Measurements from ENCODE around the gene DOCK2. TPM values are rescaled to one million over a fixed set of nuclear protein-coding genes. Genes with fewer than 3 reads are reported as not detected.

The DOCK2 gene
- total and polyA plus RNA-seq, 4 donors: 1.6 to 53.7 (median 21.6) TPM

- whole genome bisulfite sequencing, 2 donors: 67 to 72% methylated on average over 11 of the region's 11 CpGs
- Histone ChIP-seq H3K9me3 (ENCODE audit: control insufficient read depth, low read length) (peaks cover 4% of the 10 kb centered on the region), H3K4me1 (ENCODE audit: control insufficient read depth in 1 of 2, insufficient read depth in 2 of 2, low read length in 2 of 2) (no peaks in the 10 kb centered on the region), H3K36me3 (ENCODE audit: control insufficient read depth in 1 of 2, insufficient read depth in 2 of 2, low read length in 1 of 2) (no peaks in the 10 kb centered on the region), H3K27me3 (ENCODE audit: control insufficient read depth in 1 of 2, insufficient read depth in 2 of 2, low read length in 1 of 2) (no peaks in the 10 kb centered on the region), H3K27ac (ENCODE audit: low read depth in 1 of 2, low read length in 2 of 2) (no peak overlapping the region), H3K4me3 (ENCODE audit: low read length in 2 of 2) (no peak overlapping the region)
- no peak for ATAC-seq (ENCODE audit: low FRiP score)
- intact Hi-C loops (cut with DNase I): no loop called here
- no peak for DNase-seq
Observed at GRCh38 chr5:170056561-170057267, 419.6 kb downstream of the DOCK2 start.

GRCh38 chr5:170057311-170057710, 420.2 kb downstream of the DOCK2 start:
- intact Hi-C loops (cut with DNase I): no loop called here
- Histone ChIP-seq H3K27ac (ENCODE audit: low read depth in 1 of 2, low read length in 2 of 2) (no peak overlapping the region), H3K36me3 (ENCODE audit: control insufficient read depth in 1 of 2, insufficient read depth in 2 of 2, low read length in 1 of 2) (no peaks in the 10 kb centered on the region), H3K27me3 (ENCODE audit: control insufficient read depth in 1 of 2, insufficient read depth in 2 of 2, low read length in 1 of 2) (no peaks in the 10 kb centered on the region), H3K4me3 (ENCODE audit: low read length in 2 of 2) (no peak overlapping the region), H3K4me1 (ENCODE audit: control insufficient read depth in 1 of 2, insufficient read depth in 2 of 2, low read length in 2 of 2) (no peaks in the 10 kb centered on the region), H3K9me3 (ENCODE audit: control insufficient read depth, low read length) (peaks cover 5% of the 10 kb centered on the region)
- no peak for ATAC-seq (ENCODE audit: low FRiP score)
- WGBS, 2 donors: 74% methylated on average over 11 of the region's 11 CpGs
- DNase-seq: no peak

- H3K36me3 ChIP-seq (ENCODE audit: control insufficient read depth in 1 of 2, insufficient read depth in 2 of 2, low read length in 1 of 2): no peaks in the 10 kb centered on the region
- no peaks in the 10 kb centered on the region for H3K4me1 ChIP-seq (ENCODE audit: control insufficient read depth in 1 of 2, insufficient read depth in 2 of 2, low read length in 2 of 2)
- WGBS, 2 donors: 88 to 90% methylated on average over 1 of the region's 1 CpG
Observed at GRCh38 chr5:170059221-170059620, 422.1 kb downstream of the DOCK2 start.

GRCh38 chr5:170067152-170067551, 430.1 kb downstream of the DOCK2 start:
- ATAC-seq (ENCODE audit: low FRiP score): no peak
- Histone ChIP-seq H3K27ac (ENCODE audit: low read depth in 1 of 2, low read length in 2 of 2) (no peak overlapping the region), H3K36me3 (ENCODE audit: control insufficient read depth in 1 of 2, insufficient read depth in 2 of 2, low read length in 1 of 2) (no peaks in the 10 kb centered on the region), H3K4me3 (ENCODE audit: low read length in 2 of 2) (no peak overlapping the region), H3K27me3 (ENCODE audit: control insufficient read depth in 1 of 2, insufficient read depth in 2 of 2, low read length in 1 of 2) (no peaks in the 10 kb centered on the region), H3K9me3 (ENCODE audit: control insufficient read depth, low read length) (peaks cover 2% of the 10 kb centered on the region), H3K4me1 (ENCODE audit: control insufficient read depth in 1 of 2, insufficient read depth in 2 of 2, low read length in 2 of 2) (no peaks in the 10 kb centered on the region)
- no peak for DNase-seq
- intact Hi-C loops (cut with DNase I): no loop called here

More at GRCh38 chr5:170059221-170059620, 422.1 kb downstream of the DOCK2 start:
- Histone ChIP-seq H3K4me3 (ENCODE audit: low read length in 2 of 2) (no peak overlapping the region), H3K27ac (ENCODE audit: low read depth in 1 of 2, low read length in 2 of 2) (no peak overlapping the region), H3K27me3 (ENCODE audit: control insufficient read depth in 1 of 2, insufficient read depth in 2 of 2, low read length in 1 of 2) (no peaks in the 10 kb centered on the region), H3K9me3 (ENCODE audit: control insufficient read depth, low read length) (peaks cover 7% of the 10 kb centered on the region)
- DNase-seq (no peak), ATAC-seq (ENCODE audit: low FRiP score) (no peak)
- intact Hi-C loops (cut with DNase I): no loop called here

- H3K36me3 ChIP-seq (ENCODE audit: control insufficient read depth in 1 of 2, insufficient read depth in 2 of 2, low read length in 1 of 2): no peaks in the 10 kb centered on the region
- DNase-seq (no peak), ATAC-seq (ENCODE audit: low FRiP score) (no peak)
- WGBS, 2 donors: 69 to 76% methylated on average over 4 of the region's 4 CpGs
- no peaks in the 10 kb centered on the region for H3K27me3 ChIP-seq (ENCODE audit: control insufficient read depth in 1 of 2, insufficient read depth in 2 of 2, low read length in 1 of 2)
- H3K27ac ChIP-seq (ENCODE audit: low read depth in 1 of 2, low read length in 2 of 2): no peak overlapping the region
- H3K9me3 ChIP-seq (ENCODE audit: control insufficient read depth, low read length): peaks cover 2% of the 10 kb centered on the region
- no peak overlapping the region for H3K4me3 ChIP-seq (ENCODE audit: low read length in 2 of 2)
- intact Hi-C loops (cut with DNase I): no loop called here
- H3K4me1 ChIP-seq (ENCODE audit: control insufficient read depth in 1 of 2, insufficient read depth in 2 of 2, low read length in 2 of 2): no peaks in the 10 kb centered on the region
Observed at GRCh38 chr5:170067574-170068170, 430.6 kb downstream of the DOCK2 start.

GRCh38 chr5:170069512-170069911, 432.4 kb downstream of the DOCK2 start:
- Histone ChIP-seq H3K36me3 (ENCODE audit: control insufficient read depth in 1 of 2, insufficient read depth in 2 of 2, low read length in 1 of 2) (no peaks in the 10 kb centered on the region), H3K27me3 (ENCODE audit: control insufficient read depth in 1 of 2, insufficient read depth in 2 of 2, low read length in 1 of 2) (no peaks in the 10 kb centered on the region), H3K9me3 (ENCODE audit: control insufficient read depth, low read length) (no peaks in the 10 kb centered on the region), H3K27ac (ENCODE audit: low read depth in 1 of 2, low read length in 2 of 2) (no peak overlapping the region), H3K4me1 (ENCODE audit: control insufficient read depth in 1 of 2, insufficient read depth in 2 of 2, low read length in 2 of 2) (no peaks in the 10 kb centered on the region), H3K4me3 (ENCODE audit: low read length in 2 of 2) (no peak overlapping the region)
- no peak for ATAC-seq (ENCODE audit: low FRiP score)
- intact Hi-C loops (cut with DNase I): no loop called here
- WGBS, 2 donors: 77 to 81% methylated on average over 5 of the region's 5 CpGs
- DNase-seq: no peak

- Histone ChIP-seq H3K27me3 (ENCODE audit: control insufficient read depth in 1 of 2, insufficient read depth in 2 of 2, low read length in 1 of 2) (no peaks in the 10 kb centered on the region), H3K4me3 (ENCODE audit: low read length in 2 of 2) (no peak overlapping the region), H3K27ac (ENCODE audit: low read depth in 1 of 2, low read length in 2 of 2) (no peak overlapping the region), H3K4me1 (ENCODE audit: control insufficient read depth in 1 of 2, insufficient read depth in 2 of 2, low read length in 2 of 2) (no peaks in the 10 kb centered on the region), H3K36me3 (ENCODE audit: control insufficient read depth in 1 of 2, insufficient read depth in 2 of 2, low read length in 1 of 2) (no peaks in the 10 kb centered on the region), H3K9me3 (ENCODE audit: control insufficient read depth, low read length) (no peaks in the 10 kb centered on the region)
- intact Hi-C loops (cut with DNase I): no loop called here
- WGBS, 2 donors: 26% methylated on average over 14 of the region's 14 CpGs
- DNase-seq (no peak), ATAC-seq (ENCODE audit: low FRiP score) (no peak)
Observed at GRCh38 chr5:170070556-170071412, 433.7 kb downstream of the DOCK2 start.

GRCh38 chr5:170071748-170072147, 434.7 kb downstream of the DOCK2 start:
- 89 to 91% methylated on average over 2 of the region's 2 CpGs for WGBS, 2 donors

More at GRCh38 chr5:170071748-170072147, 434.7 kb downstream of the DOCK2 start:
- no peaks in the 10 kb centered on the region for H3K27me3 ChIP-seq (ENCODE audit: control insufficient read depth in 1 of 2, insufficient read depth in 2 of 2, low read length in 1 of 2)
- H3K9me3 ChIP-seq (ENCODE audit: control insufficient read depth, low read length): no peaks in the 10 kb centered on the region
- H3K27ac ChIP-seq (ENCODE audit: low read depth in 1 of 2, low read length in 2 of 2): no peak overlapping the region
- DNase-seq (no peak), ATAC-seq (ENCODE audit: low FRiP score) (no peak)
- H3K4me3 ChIP-seq (ENCODE audit: low read length in 2 of 2): no peak overlapping the region
- intact Hi-C loops (cut with DNase I): no loop called here
- no peaks in the 10 kb centered on the region for H3K4me1 ChIP-seq (ENCODE audit: control insufficient read depth in 1 of 2, insufficient read depth in 2 of 2, low read length in 2 of 2)
- H3K36me3 ChIP-seq (ENCODE audit: control insufficient read depth in 1 of 2, insufficient read depth in 2 of 2, low read length in 1 of 2): no peaks in the 10 kb centered on the region
